Endothelial cell of umbilical vein (primary cell): ENCODE results near the gene TEX36. TPM values are rescaled to one million over a fixed set of nuclear protein-coding genes. Genes with fewer than 3 reads are reported as not detected.

Experiments used
- BruUV-seq: library from RNA; stranded (reverse); fragments of 400-500 nt; replicated peaks from 2 replicates; lab custom pipeline; 2021; lab: Mats Ljungman, UMichigan
- CTCF ChIA-PET: fragments of 300-600, 350-600 bp; sonication (Branson Sonifier 250); formaldehyde crosslinking; loops from one replicate; lab custom pipeline; 2021; ENCODE audit warnings: antibody characterized with exemption, inconsistent platforms; lab: Charles Lee
- POLR2A ChIA-PET: fragments of 300-600, 350-600 bp; sonication (Branson Sonifier 250); formaldehyde crosslinking; loops from one replicate; lab custom pipeline; 2021; ENCODE audit warnings: antibody characterized with exemption, inconsistent platforms; lab: Charles Lee
- DNase-seq: peaks from one replicate; pipeline ENCODE4 v3.0.0-alpha.2; 2011; ENCODE audit warnings: low read depth, low spot score
- FAIRE-seq: peaks from 2 replicates; lab custom pipeline; 2011; peaks lifted over from hg19 to GRCh38; lab: Jason Lieb, UNC
- H2AFZ ChIP-seq: 2 replicates; pipeline ENCODE4 v1.6.0; 2012; ENCODE audit warnings: low read depth, low read length, control low read depth, inconsistent platforms
- H3K27ac ChIP-seq: 2 replicates; pipeline ENCODE4 v1.5.1; 2011; ENCODE audit warnings: low read depth, mild to moderate bottlenecking, control low read depth, low read length, moderate library complexity; ENCODE audit not compliant: insufficient read depth
- H3K27me3 ChIP-seq, 2 experiments: 2 replicates each; pipeline versions ENCODE4 v1.6.0 to v1.6.1; 2011; ENCODE audit warnings: low read length in 2 of 2, mixed read lengths in 1 of 2; ENCODE audit not compliant: control insufficient read depth in 2 of 2, insufficient read depth in 2 of 2
- H3K36me3 ChIP-seq, 2 experiments: 2 replicates in 1 of 2; 3 replicates in 1 of 2; pipeline ENCODE4 v1.5.1; 2011; ENCODE audit warnings: low read length in 2 of 2, mild to moderate bottlenecking in 1 of 2, moderate library complexity in 1 of 2; ENCODE audit not compliant: control insufficient read depth in 2 of 2, insufficient read depth in 2 of 2; ENCODE audit errors: extremely low read depth in 1 of 2
- H3K4me1 ChIP-seq: 3 replicates; pipeline ENCODE4 v1.5.1; 2011; ENCODE audit warnings: mild to moderate bottlenecking, low read length; ENCODE audit not compliant: control insufficient read depth, insufficient read depth; ENCODE audit errors: extremely low read depth
- H3K4me2 ChIP-seq: 2 replicates; pipeline ENCODE4 v1.6.1; 2011; ENCODE audit warnings: low read length, control low read depth, mixed read lengths; ENCODE audit not compliant: insufficient read depth
- H3K4me3 ChIP-seq, 3 experiments: fragments of 200-600 bp in 1 of 3; sonication (generic), shearing (Covaris generic) in 1 of 3; replicated peaks in 1 of 3; 2 replicates each; pipeline ENCODE4 v1.5.1; 2011 to 2016; ENCODE audit warnings: control low read depth in 3 of 3, low read length in 3 of 3, mild to moderate bottlenecking in 2 of 3, inconsistent platforms in 1 of 3, low read depth in 1 of 3, moderate library complexity in 1 of 3; ENCODE audit not compliant: insufficient read depth in 1 of 3
- H3K79me2 ChIP-seq: 2 replicates; pipeline ENCODE4 v1.6.0; 2012; ENCODE audit warnings: low read length, inconsistent platforms; ENCODE audit not compliant: control insufficient read depth, insufficient read depth
- H3K9ac ChIP-seq: replicated peaks from 2 replicates; pipeline ENCODE3; 2011; ENCODE audit warnings: low read length, control low read depth; ENCODE audit not compliant: insufficient read depth; ENCODE audit errors: extremely low read depth
- H3K9me1 ChIP-seq: replicated peaks from 3 replicates; pipeline ENCODE4 v1.6.0; 2011; ENCODE audit warnings: mild to moderate bottlenecking, low read length; ENCODE audit not compliant: control insufficient read depth, insufficient read depth; ENCODE audit errors: extremely low read depth
- H3K9me3 ChIP-seq: replicated peaks from 2 replicates; pipeline ENCODE4 v1.5.1; 2012; ENCODE audit warnings: low read length, inconsistent platforms; ENCODE audit not compliant: control insufficient read depth, insufficient read depth
- H4K20me1 ChIP-seq: replicated peaks from 2 replicates; pipeline ENCODE3; 2011; ENCODE audit warnings: mild to moderate bottlenecking, low read length; ENCODE audit not compliant: control insufficient read depth, insufficient read depth; ENCODE audit errors: extremely low read depth
- CTCF ChIP-seq, 2 donors: IDR thresholded peaks; 1 replicate in 1 of 2; 2 replicates in 1 of 2; pipeline ENCODE4 v1.5.1; 2011; ENCODE audit warnings: low read length in 2 of 2, mild to moderate bottlenecking in 2 of 2, moderate library complexity in 2 of 2, control low read depth in 1 of 2, inconsistent platforms in 1 of 2, low read depth in 1 of 2; ENCODE audit not compliant: insufficient read depth in 1 of 2; ENCODE audit errors: extremely low read depth in 1 of 2
- EZH2 ChIP-seq: IDR thresholded peaks from 2 replicates; pipeline ENCODE4 v1.6.1; 2012; ENCODE audit warnings: borderline replicate concordance, low read depth, mild to moderate bottlenecking, moderate library complexity, low read length, inconsistent platforms; ENCODE audit not compliant: severe bottlenecking
- FOS ChIP-seq: IDR thresholded peaks from 2 replicates; pipeline ENCODE4 v1.6.1; 2011; ENCODE audit warnings: mild to moderate bottlenecking, low read length, moderate library complexity, borderline replicate concordance; ENCODE audit not compliant: insufficient read depth
- GATA2 ChIP-seq: IDR thresholded peaks from 2 replicates; pipeline ENCODE4 v1.7.0; 2011; ENCODE audit warnings: low read depth, mild to moderate bottlenecking, moderate library complexity, mixed read lengths, low read length; ENCODE audit not compliant: insufficient read length, insufficient read depth
- JUN ChIP-seq: IDR thresholded peaks from 2 replicates; pipeline ENCODE4 v1.6.1; 2011; ENCODE audit warnings: borderline replicate concordance, low read depth; ENCODE audit not compliant: insufficient read length, insufficient read depth
- MAX ChIP-seq: IDR thresholded peaks from 2 replicates; pipeline ENCODE4 v1.6.1; 2011; ENCODE audit not compliant: insufficient read depth, insufficient read length
- MYC ChIP-seq: IDR thresholded peaks from one replicate; pipeline ENCODE4 v1.6.1; 2011; ENCODE audit warnings: mild to moderate bottlenecking, low read depth, low read length
- POLR2A ChIP-seq: IDR thresholded peaks from 2 replicates; pipeline ENCODE4 v1.6.1; 2012; ENCODE audit warnings: low read depth, mild to moderate bottlenecking, control low read depth, low read length
- POLR2AphosphoS5 ChIP-seq: IDR thresholded peaks from 2 replicates; pipeline ENCODE4 v1.6.1; 2012; ENCODE audit warnings: low read depth, mild to moderate bottlenecking, control low read depth, low read length, moderate library complexity; ENCODE audit not compliant: insufficient read depth
- dilution Hi-C: fragments of 300-500 bp; cut with MboI; formaldehyde crosslinking; loops from one replicate; pipeline ENCODE4 v1.15.0; 2019; ENCODE audit warnings: low sequenced_read_pairs; ENCODE audit not compliant: extremely low pct_ligation_motif_present
- intact Hi-C: fragments of 100-400 bp; cut with micrococcal nuclease; formaldehyde crosslinking; loops from one replicate; pipeline ENCODE4 v1.10.0; 2022
- polyA plus RNA-seq, 4 experiments: library from polyadenylated mRNA; depleted of rRNA in 3 of 4; stranded (reverse) in 3 of 4; unstranded in 1 of 4; fragments of >200 nt; gene quantifications; 2 replicates each; pipeline versions ENCODE4 v1.2.1 to v1.2.3, GENCODE V29; 2011 to 2012; ENCODE audit warnings: missing spikeins in 1 of 4
- total RNA-seq: library from RNA; stranded (reverse); gene quantifications from 2 replicates; pipeline ENCODE4 v1.2.3, GENCODE V29; 2021

The TEX36 gene
- total and polyA plus RNA-seq, 2 donors (not counting 3 experiments of a cell fraction or from before 2014, with no cell fraction given): not detected

- CTCF ChIA-PET: no interaction called here
- intact Hi-C loops: no loop called here
- dilution Hi-C loops: no loop called here
- FAIRE-seq (no peak), DNase-seq (no peak)
- H3K27ac ChIP-seq: no peak overlapping the region
- no peaks in the 10 kb centered on the region for H3K36me3 ChIP-seq
- no TSS peak for BruUV-seq
- no peaks in the 10 kb centered on the region for H3K79me2 ChIP-seq
- H3K4me2 ChIP-seq: no peak overlapping the region
- peaks cover 15% of the 10 kb centered on the region for H3K4me1 ChIP-seq
- H4K20me1 ChIP-seq: no peaks in the 10 kb centered on the region
- H3K27me3 ChIP-seq: no peaks in the 10 kb centered on the region
- TF ChIP-seq CTCF (IDR thresholded peaks at IDR 0.05; ENCODE audit: extremely low read depth in 1 of 2, insufficient read depth in 1 of 2, low read depth in 1 of 2, low read length in 2 of 2) (no peak), EZH2 (no peak), MAX (no peak), GATA2 (no peak), POLR2AphosphoS5 (no peak), POLR2A (no peak), MYC (no peak), FOS (no peak), JUN (no peak)
- POLR2A ChIA-PET: no interaction called here
- no peaks in the 10 kb centered on the region for H3K9me1 ChIP-seq
- no peak overlapping the region for H3K9ac ChIP-seq
- no peak overlapping the region for H3K4me3 ChIP-seq
- no peak overlapping the region for H2AFZ ChIP-seq
- no peaks in the 10 kb centered on the region for H3K9me3 ChIP-seq
Measured at GRCh38 chr10:125683821-125684220, 858 bp upstream of the TEX36 start.
